Esophagus squamous epithelium (tissue), 5 donors: ENCODE measurements around the gene SRRM4. TPM values are rescaled to one million over a fixed set of nuclear protein-coding genes. Genes with fewer than 3 reads are reported as not detected.

ENCODE experiments used
- DNase-seq: peaks from one replicate; lab custom pipeline; 2025; lab: John Stamatoyannopoulos, UW
- H3K27ac ChIP-seq, 4 donors: fragments of 200-600 bp; sonication (generic); one replicate each; pipeline ENCODE4 v1.5.1; 2016 to 2019; ENCODE audit warnings: mild to moderate bottlenecking in 1 of 4
- H3K27me3 ChIP-seq, 4 donors: fragments of 200-600 bp; sonication (generic); 1 replicate in 3 of 4; 2 replicates in 1 of 4; pipeline versions ENCODE4 v1.5.1 to v1.6.0; 2017 to 2021; ENCODE audit warnings: antibody characterized with exemption in 1 of 4
- H3K36me3 ChIP-seq, 3 donors: fragments of 200-600 bp; sonication (generic); one replicate each; pipeline ENCODE4 v1.5.1; 2016 to 2019
- H3K4me1 ChIP-seq, 3 donors: fragments of 200-600 bp; sonication (generic); one replicate each; pipeline ENCODE4 v1.5.1; 2017 to 2019
- H3K4me3 ChIP-seq, 4 donors: fragments of 200-600 bp; sonication (generic); 1 replicate in 3 of 4; 2 replicates in 1 of 4; pipeline ENCODE4 v1.5.1; 2016 to 2019; ENCODE audit warnings: mild to moderate bottlenecking in 2 of 4, moderate library complexity in 1 of 4
- H3K9me3 ChIP-seq, 3 donors: fragments of 200-600 bp; sonication (generic); one replicate each; pipeline ENCODE4 v1.5.1; 2016 to 2019
- POLR2A ChIP-seq, 4 donors: fragments of 450-650 bp; IDR thresholded peaks; one replicate each; pipeline ENCODE4 v1.6.1; 2017; ENCODE audit warnings: antibody characterized with exemption in 4 of 4, mild to moderate bottlenecking in 4 of 4, moderate library complexity in 3 of 4
- WGBS, 2 donors: methylation state at CpG; one replicate each; pipeline ENCODE4 v1.1.5; 2018; 5-methylcytosine and 5-hydroxymethylcytosine counted together
- intact Hi-C: fragments of 100-400 bp; cut with DNase I; formaldehyde crosslinking; loops from one replicate; pipeline ENCODE4 v1.15.0; 2022
- total RNA-seq, 4 donors: library from RNA; depleted of rRNA; stranded (reverse); fragments of >200 nt; gene quantifications; one replicate each; pipeline ENCODE4 v1.1.0, GENCODE V29; 2016
- TF ChIP-seq, protein P1 (sequence below), 6 experiments: fragments of 450-650 bp in 4 of 6; fragments of 200-600 bp in 2 of 6; sonication (generic) in 2 of 6; IDR thresholded peaks; one replicate each; pipeline ENCODE4 v1.5.1; 2016 to 2019; ENCODE audit warnings: antibody characterized with exemption in 6 of 6, mild to moderate bottlenecking in 4 of 6, moderate library complexity in 4 of 6
- donor health status: DM: yes; HTN: yes; CAD: no.

Gene SRRM4
- total RNA-seq, 4 donors from 2014 or later: not detected

DNA sequence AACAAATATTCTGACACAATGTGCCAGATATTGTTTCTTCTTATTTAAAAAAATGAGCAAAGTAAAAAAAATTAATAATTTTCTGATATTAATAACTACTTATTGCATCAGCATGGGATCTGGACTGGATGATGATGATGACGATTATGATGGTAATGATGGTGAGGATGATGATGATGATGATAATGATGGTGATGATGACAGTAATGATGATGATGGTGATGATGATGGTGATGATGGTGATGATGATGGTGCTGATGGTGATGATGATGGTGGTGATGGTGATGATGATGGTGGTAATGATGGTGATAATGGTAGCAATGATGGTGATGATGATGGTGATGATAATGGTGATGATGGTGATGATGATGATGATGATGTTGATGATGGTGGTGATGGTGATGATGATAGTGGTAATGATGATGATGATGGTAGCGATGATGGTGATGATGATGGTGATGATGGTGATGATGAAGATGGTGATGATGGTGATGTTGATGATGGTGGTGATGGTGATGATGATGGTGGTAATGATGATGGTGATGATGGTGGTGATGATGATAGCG, 94.0 kb downstream of the SRRM4 start:
- Histone ChIP-seq H3K36me3 (no peaks in the 10 kb centered on the region), H3K4me1 (no peaks in the 10 kb centered on the region), H3K27ac (no peak overlapping the region), H3K27me3 (peaks cover 0 to 25% (median 0%) of the 10 kb centered on the region in 4 donors), H3K4me3 (no peak overlapping the region), H3K9me3 (no peaks in the 10 kb centered on the region)
- no peak for DNase-seq
- intact Hi-C loops: no loop called here
- 52 to 65% methylated on average over 3 of the region's 3 CpGs for WGBS, 2 donors
- TF ChIP-seq POLR2A (IDR thresholded peaks at IDR 0.05): no peak
- TF ChIP-seq, protein P1, sequence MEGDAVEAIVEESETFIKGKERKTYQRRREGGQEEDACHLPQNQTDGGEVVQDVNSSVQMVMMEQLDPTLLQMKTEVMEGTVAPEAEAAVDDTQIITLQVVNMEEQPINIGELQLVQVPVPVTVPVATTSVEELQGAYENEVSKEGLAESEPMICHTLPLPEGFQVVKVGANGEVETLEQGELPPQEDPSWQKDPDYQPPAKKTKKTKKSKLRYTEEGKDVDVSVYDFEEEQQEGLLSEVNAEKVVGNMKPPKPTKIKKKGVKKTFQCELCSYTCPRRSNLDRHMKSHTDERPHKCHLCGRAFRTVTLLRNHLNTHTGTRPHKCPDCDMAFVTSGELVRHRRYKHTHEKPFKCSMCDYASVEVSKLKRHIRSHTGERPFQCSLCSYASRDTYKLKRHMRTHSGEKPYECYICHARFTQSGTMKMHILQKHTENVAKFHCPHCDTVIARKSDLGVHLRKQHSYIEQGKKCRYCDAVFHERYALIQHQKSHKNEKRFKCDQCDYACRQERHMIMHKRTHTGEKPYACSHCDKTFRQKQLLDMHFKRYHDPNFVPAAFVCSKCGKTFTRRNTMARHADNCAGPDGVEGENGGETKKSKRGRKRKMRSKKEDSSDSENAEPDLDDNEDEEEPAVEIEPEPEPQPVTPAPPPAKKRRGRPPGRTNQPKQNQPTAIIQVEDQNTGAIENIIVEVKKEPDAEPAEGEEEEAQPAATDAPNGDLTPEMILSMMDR (IDR thresholded peaks at IDR 0.05): no peak

DNA sequence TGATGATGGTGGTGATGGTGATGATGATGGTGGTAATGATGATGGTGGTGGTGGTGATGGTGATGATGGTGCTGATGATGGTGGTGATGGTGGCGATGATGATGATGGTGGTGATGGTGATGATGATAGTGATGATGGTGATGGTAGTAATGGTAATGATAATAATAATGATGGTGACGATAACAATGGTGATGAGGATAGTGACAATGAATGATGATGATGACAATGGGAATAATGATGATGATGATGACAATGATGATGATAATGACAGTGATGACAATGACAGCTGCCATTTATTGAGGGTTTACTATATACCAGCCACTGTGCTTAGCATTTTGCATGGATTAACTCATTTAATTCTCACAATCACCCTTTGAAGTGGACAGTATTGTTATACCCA, 94.6 kb downstream of the SRRM4 start:
- no peak overlapping the region for H3K27ac ChIP-seq
- 89 to 95% methylated on average over 2 of the region's 2 CpGs for WGBS, 2 donors
- no peak overlapping the region for H3K4me3 ChIP-seq
- H3K4me1 ChIP-seq: no peaks in the 10 kb centered on the region
- intact Hi-C loops: no loop called here
- H3K9me3 ChIP-seq: no peaks in the 10 kb centered on the region
- DNase-seq: no peak
- TF ChIP-seq, protein P1 (IDR thresholded peaks at IDR 0.05): no peak
- TF ChIP-seq POLR2A (IDR thresholded peaks at IDR 0.05): no peak
- peaks cover 0 to 19% (median 0%) of the 10 kb centered on the region in 4 donors for H3K27me3 ChIP-seq
- H3K36me3 ChIP-seq: no peaks in the 10 kb centered on the region

DNA sequence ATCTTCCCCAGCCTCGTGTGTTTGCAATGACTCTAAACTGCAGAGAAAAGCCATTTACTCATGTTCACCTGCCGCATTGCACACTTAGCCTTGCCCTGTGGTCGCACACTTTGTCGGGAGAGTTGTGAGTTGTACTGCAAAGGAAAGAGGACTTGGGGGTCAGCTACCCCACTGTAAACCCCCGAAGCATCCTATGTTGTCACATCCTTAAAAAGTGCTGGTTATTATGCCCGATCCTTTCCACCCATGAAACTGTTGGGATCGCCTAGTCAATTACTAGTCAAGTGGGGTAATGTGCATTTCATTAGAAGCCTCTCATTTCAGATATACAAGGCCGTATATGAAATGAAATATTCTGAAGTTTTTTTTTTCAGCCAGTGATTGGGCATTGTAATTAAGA, 98.2 kb downstream of the SRRM4 start:
- Histone ChIP-seq H3K27me3 (peaks cover 0 to 13% (median 0%) of the 10 kb centered on the region in 4 donors), H3K27ac (no peak overlapping the region), H3K9me3 (no peaks in the 10 kb centered on the region), H3K4me1 (no peaks in the 10 kb centered on the region), H3K36me3 (no peaks in the 10 kb centered on the region), H3K4me3 (no peak overlapping the region)
- 72 to 81% methylated on average over 8 of the region's 8 CpGs for WGBS, 2 donors
- intact Hi-C loops: no loop called here
- TF ChIP-seq POLR2A (IDR thresholded peaks at IDR 0.05): no peak
- TF ChIP-seq, protein P1 (IDR thresholded peaks at IDR 0.05): no peak
- no peak for DNase-seq

DNA sequence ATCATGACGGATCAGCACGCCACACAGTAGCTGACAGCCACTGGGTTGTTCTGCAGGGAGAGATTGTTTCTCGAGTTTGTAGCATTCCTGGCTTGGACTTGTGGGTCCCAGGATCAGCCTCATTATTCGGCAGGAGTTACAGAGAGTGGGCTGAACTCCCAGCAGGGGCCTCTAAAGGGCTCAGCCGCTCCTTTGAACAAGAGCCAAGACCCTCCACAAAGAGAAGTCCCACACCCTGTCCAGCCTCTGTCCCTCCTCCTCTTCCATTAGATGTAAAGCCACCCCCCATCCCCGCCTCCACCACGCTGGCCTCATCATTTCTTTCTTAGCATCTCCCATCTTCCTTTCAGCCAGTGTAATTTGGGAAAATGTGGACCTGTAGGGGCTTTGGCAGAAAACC, 100.7 kb downstream of the SRRM4 start:
- no peak overlapping the region for H3K4me3 ChIP-seq
- DNase-seq: no peak
- no peaks in the 10 kb centered on the region for H3K9me3 ChIP-seq
- WGBS, 2 donors: 45 to 48% methylated on average over 7 of the region's 7 CpGs
- intact Hi-C loops: no loop called here
- H3K4me1 ChIP-seq: no peaks in the 10 kb centered on the region
- peaks cover 0 to 28% (median 0%) of the 10 kb centered on the region in 4 donors for H3K27me3 ChIP-seq
- H3K36me3 ChIP-seq: no peaks in the 10 kb centered on the region
- H3K27ac ChIP-seq: no peak overlapping the region
- TF ChIP-seq, protein P1 (IDR thresholded peaks at IDR 0.05): no peak
- no peak for TF ChIP-seq POLR2A (IDR thresholded peaks at IDR 0.05)

DNA sequence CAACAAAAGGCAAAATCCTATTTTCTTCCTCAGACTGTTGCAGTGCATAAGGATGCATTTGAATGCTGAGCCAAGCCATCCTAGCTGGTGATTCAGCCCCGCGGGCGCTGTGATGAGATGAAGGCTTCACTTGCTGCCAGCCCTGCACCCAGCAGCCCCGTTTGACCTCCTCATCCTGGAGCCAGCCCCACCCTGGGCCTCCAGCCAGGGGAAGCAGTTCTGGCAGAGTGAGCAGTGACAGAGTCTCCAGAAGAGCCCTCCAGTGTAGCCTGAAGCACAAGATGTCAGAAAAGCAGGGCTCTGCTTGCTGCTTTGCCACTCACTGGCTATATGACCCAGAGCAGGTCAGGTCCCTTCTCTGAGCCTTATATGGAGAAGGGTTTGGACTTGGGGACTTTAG, 101.2 kb downstream of the SRRM4 start:
- 38% methylated on average over 4 of the region's 4 CpGs; no CpG with 5 or more reads in 1 of the 2 donors for WGBS, 2 donors
- H3K9me3 ChIP-seq: no peaks in the 10 kb centered on the region
- no peak overlapping the region for H3K4me3 ChIP-seq
- no peak for TF ChIP-seq POLR2A (IDR thresholded peaks at IDR 0.05)
- TF ChIP-seq, protein P1 (IDR thresholded peaks at IDR 0.05): no peak
- DNase-seq: no peak
- intact Hi-C loops: no loop called here
- H3K27ac ChIP-seq: no peak overlapping the region
- no peaks in the 10 kb centered on the region for H3K36me3 ChIP-seq
- H3K27me3 ChIP-seq: peaks cover 0 to 32% (median 0%) of the 10 kb centered on the region in 4 donors
- no peaks in the 10 kb centered on the region for H3K4me1 ChIP-seq
